Putamen (tissue), 1 donor: ENCODE measurements around the gene ALDH8A1.

ENCODE experiments used
- DNase-seq: peaks from one replicate; pipeline ENCODE4 v3.0.0-alpha.2; 2016; ENCODE audit warnings: low spot score

The ALDH8A1 gene, protein sequence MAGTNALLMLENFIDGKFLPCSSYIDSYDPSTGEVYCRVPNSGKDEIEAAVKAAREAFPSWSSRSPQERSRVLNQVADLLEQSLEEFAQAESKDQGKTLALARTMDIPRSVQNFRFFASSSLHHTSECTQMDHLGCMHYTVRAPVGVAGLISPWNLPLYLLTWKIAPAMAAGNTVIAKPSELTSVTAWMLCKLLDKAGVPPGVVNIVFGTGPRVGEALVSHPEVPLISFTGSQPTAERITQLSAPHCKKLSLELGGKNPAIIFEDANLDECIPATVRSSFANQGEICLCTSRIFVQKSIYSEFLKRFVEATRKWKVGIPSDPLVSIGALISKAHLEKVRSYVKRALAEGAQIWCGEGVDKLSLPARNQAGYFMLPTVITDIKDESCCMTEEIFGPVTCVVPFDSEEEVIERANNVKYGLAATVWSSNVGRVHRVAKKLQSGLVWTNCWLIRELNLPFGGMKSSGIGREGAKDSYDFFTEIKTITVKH

DNA sequence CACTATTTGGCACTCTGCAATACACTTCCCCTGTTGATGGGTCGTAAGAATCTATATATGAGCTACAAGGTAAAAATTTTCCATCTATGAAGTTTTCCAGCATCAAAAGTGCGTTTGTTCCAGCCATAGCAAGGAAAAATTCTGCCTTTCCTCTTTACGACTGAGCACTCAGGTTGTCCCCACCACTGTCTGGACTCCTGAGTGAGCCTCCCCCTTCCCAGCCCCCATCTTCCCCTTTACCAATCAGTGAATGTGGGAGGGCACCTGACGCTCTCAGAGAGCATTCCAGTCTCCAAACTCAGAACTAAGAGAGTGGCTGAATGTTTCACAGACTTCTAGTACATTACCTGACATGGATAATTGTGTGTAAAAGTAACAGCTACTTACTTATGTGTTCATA lies at the start of gene ALDH8A1:
TSS of gene ALDH8A1 (minus strand) at position 175 of the 400 bp plus-strand sequence. CDS start at position 127, 48 bp downstream.
- DNase-seq = no peak

DNA sequence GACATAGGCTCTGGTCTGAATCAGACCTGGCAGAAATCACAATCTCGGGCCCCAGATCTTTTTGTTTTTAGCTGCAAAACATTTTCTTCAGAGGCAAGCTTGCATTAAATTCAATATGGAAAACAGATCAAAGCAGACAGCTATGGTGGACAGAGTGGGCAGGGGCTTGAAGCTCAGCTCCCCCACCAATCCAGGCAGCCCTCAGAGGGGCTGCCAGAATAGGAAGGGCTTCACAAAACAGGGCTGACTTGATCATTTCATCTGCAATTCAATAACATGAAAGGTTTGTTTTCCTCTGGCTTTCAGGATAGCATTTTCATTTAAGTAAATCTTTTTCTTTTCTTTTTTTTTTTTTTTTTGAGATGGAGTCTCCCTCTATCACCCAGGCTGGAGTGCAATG lies 49.2 kb upstream of the ALDH8A1 start:
- no peak for DNase-seq

DNA sequence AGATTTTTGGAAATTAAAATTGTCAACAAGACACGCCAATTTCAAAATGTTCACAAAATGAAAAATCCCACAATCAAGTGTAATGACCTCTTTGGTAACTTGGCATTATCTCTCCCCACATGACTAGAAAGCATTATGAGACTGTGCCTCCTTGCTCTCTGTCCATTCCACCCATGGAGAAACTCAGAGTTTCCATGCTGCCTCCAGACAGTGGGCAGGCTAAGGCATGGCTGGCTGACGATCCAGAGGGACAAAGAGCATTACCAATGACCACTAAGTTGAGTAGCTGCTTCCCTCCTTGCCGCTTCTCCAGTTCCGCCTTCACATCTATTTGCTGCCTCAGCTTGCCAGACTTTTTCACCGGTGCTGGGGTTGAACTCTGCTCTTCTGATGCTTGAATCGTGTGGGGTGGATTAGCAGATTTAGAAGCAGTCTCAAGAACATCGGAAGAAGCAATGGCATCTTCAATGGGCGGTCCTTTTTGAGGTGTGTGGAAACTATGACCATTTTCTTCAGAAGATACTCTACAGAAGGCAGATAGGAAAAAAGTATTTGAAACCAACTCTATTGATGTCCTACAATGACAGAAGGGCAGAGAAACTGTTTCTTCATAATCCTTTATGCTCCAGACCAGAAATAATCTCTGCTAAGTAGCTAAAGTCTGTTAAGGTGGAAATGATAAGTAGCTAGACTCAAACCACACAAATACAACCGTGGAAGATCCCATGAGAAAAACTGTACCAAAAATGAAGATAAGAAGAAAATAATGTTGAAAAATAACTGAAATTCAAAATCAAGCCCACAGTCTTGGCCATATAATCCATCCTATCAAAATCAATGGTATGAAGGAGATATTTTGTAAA lies 47.5 kb upstream of the ALDH8A1 start:
- DNase-seq = no peak

DNA sequence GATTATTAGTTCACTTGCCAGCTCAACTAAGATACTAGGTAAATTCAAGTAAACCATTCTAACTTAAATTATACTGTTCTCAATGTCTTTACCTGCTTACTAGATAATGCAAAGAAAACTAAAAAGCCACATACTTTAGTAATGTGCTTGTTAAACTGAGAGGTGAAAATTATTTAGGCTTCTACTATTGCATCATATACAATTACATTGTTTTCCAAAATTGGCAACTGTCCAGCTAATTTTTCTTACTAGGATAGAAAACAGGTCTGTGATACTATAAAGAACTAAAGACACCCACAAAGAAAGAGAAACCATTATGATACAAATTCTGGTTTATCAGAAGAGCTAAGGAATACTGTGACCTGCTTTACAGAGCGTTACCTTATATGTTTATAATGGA lies 45.6 kb upstream of the ALDH8A1 start:
- DNase-seq = no peak

DNA sequence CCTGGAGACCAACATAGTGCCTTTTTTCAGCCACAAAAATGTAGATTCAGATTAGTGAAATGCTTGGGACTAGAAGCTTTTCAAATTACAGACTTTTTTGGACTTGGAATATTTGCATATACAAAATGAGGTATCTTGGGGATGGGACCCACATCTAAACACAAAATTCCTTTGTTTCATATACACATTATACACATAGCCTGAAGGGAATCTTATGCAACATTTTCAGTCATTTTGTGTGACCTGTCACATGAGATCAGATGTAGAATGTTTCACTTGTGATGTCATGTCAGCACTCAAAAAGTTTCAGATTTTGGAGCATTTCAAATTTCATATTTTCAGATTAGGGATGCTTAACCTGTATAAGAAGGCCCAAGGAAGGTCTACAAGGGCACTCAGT lies 44.5 kb upstream of the ALDH8A1 start:
- no peak for DNase-seq

DNA sequence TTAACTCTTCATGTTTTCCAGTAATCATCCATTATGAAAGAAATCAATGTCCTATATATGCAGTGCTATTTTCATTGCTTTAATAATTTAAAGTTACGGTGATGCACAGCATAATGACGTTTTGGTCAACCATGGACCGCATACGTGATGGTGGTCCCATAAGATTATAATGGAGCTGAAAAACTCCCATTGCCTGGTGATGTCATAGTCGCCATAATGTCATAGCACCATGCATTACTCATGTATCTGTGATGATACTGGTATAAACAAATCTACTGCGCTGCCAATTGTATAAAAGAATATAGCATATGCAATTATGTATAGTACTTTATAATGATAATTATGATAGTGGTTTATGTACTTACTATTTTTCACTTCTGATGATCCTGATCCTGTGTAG lies 42.3 kb upstream of the ALDH8A1 start:
- no peak for DNase-seq

DNA sequence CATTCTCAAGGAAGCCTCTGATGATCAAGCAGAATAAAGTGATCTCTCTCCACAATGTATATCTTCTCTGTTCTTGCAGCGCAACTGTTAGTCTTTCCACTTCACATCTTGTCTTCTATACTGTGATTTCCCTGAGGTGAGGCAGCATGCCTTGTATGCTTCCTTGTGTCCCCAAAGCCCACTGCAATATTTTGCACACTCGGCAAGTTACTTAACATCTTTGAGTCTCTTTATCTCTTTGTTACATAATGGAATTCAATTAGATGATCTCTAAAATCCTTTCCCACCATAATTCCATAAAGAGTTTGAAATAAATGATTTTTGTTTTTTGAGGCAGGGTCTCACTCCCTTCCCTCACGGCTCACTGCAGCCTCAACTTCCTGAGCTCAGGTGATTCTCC lies 40.4 kb upstream of the ALDH8A1 start:
- no peak for DNase-seq

DNA sequence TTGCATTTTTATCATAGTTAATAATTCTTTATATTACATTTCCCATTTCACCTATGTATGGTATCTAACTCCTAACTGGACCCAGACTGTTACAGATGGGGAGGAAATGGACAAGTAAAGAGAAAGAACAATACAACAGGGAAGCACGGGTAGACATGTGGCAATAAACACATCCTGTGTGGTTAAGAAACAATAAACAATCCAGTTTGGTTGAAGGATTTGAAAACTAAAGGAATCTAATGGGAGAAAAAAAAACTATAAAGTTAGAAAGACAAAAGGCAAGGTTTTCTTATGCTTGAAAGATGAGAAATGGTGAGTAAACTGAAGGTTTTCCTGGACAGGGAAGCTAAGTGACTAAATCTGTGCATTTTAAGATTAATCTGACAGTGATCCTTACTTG lies 34.9 kb upstream of the ALDH8A1 start:
- no peak for DNase-seq

DNA sequence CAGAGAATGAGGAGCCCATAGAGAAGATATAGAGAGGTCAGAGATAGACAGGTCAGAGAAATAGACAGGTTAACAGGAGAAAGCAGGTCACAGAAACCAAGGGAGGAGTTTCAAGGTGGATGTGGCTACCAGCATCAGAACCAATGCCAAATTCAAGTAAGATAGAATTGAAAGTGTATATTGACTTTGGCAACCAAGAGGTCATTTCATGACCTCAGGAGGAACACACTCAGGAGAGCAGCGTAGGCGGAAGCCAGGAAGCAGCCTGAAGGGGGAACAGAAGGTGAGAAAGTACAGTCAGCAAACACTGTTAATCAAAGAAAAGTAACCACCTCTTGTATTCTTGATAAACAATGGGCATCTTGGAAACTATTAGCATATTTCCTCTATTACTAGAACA lies 33.9 kb upstream of the ALDH8A1 start:
- DNase-seq = no peak

DNA sequence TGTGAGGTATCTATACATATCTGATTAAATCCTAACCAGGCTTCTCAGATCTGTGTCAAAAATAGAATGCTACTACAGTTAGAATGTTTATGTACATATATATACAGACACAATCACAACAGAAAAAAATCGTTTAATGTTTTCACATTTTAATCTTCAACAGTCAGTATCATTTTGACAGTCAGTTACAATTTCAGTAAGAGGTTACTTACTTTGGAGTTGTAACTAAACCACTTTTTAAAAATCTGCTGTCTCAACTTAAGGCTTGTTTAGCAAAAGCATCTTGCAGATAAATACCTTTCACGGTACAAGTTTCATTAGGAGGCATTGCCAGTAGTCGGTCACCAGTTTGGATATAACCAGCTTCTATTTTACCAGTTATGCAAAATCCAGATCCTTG lies 32.3 kb upstream of the ALDH8A1 start:
- DNase-seq = no peak

DNA sequence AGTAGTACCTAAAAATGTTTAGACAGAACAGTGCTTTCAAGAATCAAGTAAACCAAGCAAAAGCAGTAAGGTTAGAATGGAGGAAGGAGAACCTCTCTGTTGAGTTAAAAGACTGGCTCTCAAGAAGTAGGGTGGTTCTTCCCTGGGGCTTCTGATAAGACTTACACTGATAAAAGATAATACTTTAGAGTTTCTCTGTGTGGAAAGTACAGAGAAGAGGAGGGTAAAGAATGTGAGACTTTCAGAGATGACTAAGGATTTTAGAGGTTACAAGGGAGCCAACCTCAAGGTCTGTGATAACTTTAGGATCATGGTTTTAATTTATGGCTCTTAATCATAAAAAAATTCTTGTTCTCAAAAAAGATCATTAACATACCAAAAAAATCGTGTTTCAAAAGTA lies 30.9 kb upstream of the ALDH8A1 start:
- DNase-seq = no peak

DNA sequence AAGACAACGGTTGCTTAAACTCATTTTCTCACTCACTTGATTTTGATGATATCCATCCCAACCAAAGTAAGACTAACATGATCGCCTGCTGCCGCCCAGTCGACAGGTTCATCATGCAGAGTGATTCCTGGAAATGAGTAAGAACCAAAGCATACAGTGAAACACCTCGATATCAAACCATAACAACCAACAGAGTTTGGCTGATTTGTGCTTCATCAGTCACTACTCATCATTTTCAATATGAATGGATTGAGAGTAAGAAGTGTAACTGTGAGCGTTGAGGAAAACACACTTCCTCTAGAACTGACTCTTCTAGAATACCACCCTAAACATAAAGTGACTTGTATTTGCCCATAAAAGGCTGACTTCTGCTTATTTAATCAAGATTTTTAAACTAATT lies 29.2 kb upstream of the ALDH8A1 start:
- DNase-seq = no peak

DNA sequence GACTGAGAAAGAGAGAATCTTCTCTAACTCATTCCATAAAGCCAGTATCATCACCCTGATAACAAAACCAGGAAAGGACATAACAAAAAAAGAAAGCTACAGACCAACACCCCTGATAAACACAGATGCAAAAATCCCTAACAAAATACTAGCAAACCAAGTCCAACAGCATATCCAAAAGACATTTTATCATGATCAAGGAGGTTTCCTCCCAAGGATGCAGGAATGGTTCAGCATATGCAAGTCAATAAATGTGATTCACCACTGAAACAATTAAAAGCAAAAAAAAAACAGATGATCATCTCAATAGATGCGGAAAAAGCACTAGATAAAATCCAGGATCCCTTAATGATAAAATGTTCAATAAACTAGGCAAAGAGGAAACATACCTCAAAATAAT lies 24.5 kb upstream of the ALDH8A1 start:
- DNase-seq = no peak

DNA sequence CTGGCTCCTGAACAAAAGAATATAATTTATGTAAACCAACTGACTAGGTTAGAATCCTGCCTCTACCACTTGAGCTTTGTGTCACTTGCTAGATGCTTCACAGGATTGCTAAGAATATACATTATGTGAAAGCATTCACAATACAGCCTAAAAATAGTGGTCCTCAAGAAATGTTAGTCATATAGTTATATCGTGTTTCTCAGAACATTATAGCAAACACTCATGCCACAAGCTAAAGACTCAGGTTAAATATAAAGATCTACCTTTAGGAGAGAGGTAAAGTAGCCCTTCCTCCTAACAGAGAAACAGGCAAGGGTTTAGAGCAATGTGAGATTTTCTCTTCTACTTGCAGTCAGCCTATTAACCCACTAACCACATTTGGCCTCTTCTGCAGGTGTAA lies 17.8 kb upstream of the ALDH8A1 start:
- no peak for DNase-seq

DNA sequence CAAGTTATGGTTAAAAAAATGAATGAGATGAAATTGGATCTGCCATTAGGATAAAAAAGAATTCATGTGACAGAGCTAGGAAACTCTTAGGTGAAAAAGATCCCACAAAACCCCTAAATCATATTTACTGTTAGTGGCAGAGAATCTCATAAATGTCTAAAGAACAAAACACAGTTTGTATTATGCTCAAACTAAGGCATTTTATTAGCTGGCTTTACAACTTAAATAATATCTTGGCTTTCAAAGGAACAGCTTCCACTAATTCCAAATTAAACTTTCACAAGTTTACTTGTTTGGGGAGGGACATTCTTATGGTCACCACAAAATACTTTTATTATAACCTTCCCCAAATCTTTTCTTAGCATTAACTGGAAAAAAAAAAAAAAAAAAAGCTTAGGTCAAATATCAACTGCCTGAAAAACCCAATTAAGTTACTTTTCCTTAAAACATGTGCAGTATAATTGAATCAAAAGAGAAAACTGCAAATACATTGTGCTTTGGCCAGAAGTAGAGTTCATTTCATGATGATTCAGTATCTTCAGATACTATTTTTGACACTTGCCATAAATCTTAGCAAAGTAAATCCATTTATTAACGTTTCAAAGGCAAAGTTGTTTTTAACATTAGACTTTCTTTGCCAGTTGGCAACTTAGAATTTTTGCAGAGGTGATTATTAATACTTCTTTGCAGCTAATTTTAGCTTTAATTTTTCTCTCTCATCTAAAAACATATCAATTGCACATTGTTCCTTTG lies 14.7 kb upstream of the ALDH8A1 start:
- DNase-seq = no peak

DNA sequence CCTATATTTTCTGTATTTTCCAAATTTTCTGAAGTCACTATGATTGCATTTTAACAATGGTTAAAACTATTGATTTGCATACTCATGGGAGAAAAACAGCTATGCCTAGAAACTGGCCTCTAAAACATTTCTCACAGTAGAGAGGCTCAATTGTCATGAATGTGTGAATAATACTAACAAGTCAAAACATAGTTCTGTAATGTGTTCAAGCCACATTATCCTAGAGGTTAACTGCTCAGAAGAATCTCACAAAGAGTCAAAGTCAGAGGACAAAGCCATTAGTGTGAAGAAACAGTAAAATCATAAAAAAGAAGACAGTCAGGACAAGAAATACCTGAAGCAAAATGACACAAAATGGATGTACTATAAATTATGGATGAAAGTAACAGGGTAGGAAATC lies 12.5 kb upstream of the ALDH8A1 start:
- DNase-seq = no peak

DNA sequence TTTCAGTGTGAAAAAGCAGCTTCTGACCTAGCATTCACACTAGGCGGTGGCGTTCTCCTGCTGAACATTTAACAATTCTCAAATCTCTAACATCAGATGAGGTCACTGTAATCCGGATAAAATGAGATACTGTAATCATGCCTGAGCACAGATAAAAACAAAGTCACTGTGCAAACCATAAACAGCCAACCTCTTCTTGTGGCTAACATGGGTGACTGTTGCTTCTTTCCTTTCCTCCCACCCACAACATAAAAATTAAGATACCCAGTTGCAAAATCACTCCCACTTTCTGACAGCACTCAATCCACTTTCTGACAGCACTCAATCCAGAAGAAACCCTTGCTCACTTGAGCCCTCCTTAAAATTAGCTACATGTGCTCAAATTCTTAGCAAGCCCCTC lies 11.5 kb upstream of the ALDH8A1 start:
- no peak for DNase-seq

DNA sequence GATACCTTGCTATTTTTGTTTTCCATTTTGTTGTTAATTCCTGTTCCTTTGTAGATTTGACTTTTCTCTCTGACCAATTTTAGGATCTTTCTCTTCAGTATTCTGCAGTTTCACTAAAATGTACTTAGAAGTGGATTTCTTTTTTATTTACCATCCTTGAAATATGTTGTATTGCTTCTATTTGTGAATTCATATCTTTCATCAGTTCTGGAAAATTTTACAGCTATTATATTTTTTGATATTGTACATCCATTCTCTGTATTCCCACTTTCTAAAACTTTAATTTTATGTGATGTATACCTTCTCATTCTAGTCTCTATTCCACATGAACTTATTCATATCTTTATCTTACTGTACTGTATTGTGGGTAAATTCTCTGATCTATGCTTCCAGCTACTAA lies 9.7 kb upstream of the ALDH8A1 start:
- no peak for DNase-seq

DNA sequence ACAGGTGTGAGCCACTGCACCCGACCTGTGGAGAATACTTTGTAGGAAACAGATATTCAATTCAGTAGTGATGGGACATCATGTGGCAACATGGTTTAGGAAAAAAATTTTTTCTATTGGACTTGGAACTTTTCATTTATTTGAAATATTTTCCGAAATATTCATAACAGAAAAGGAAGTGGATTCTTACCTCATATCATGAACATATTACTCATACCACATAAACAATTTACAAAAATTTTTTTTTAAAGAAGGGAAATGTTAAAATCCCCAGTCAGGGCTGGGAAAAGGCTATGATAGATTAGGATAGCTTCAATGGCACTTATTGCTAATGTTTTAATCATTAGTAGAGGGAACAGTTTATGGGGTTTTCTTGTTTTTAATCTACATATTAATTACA lies 6.8 kb upstream of the ALDH8A1 start:
- DNase-seq = no peak

DNA sequence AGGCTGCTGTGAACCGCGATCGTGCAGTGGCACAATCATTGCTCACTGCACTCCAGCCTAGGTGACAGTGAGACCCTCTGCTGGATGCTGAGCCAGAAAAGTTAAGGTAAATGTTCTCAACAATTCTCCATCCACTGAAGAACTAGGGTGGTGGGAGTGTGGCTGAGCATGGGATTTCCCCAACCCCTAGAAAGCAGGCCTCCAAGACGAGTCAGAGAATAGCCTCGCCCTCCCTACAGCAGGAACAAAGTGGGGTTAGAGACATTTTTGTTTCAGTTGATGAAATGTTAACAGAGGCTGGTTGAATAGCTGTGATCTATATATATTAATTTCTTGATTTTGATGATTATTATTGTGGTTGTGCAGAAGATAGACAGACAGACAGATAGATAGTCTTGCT lies 6.1 kb upstream of the ALDH8A1 start:
- DNase-seq = no peak

DNA sequence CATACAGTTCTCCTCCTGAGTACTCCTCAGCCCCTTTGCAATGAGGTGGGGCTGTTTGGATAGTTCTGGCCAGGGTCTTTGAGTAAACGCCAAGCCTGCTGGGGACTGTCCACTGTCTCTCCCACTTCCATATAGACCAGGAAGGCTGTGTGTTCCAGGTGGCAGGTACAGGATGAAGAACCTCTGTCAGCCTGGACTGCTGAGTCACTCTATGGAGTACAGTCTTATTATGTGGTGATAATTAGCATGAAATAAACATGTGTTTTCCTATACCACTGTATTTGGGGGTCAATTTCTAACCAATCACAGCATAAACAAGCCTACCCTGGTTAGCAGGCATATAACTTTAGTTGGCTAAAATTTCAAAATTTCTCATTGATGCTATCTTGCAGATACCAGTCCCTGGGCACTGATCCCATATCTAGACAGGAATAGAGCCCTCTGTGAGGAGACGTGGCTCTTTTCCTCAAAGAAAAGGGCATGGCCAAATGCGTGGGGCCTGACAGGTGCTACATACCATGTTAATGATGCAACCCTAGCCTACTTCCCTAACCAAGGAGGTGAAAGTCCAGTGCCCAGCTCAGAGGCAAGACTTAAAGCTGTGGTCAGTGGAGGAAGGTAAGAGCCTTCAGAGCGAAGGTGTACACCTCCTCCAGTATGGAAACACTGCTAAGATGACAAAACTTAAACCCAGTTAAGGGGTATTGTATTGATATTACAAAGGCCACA lies 4.5 kb upstream of the ALDH8A1 start:
- DNase-seq = no peak
